ENCODE data around the gene PROSER2.

The PROSER2 gene

GRCh38 chr10:11893749-11894278, 70.7 kb downstream of the PROSER2 start:
- no peak overlapping the region for H3K4me3 ChIP-seq (ENCODE audit: low read depth, low read length)
- TF ChIP-seq CTCF (IDR thresholded peaks at IDR 0.05; ENCODE audit: borderline replicate concordance, insufficient read depth, low read depth, low read length) = no peak

GRCh38 chr10:11894381-11895107, 71.4 kb downstream of the PROSER2 start:
- H3K4me3 ChIP-seq (ENCODE audit: low read depth, low read length) = no peak overlapping the region
- no peak for TF ChIP-seq CTCF (IDR thresholded peaks at IDR 0.05; ENCODE audit: borderline replicate concordance, insufficient read depth, low read depth, low read length)

- TF ChIP-seq CTCF (IDR thresholded peaks at IDR 0.05; ENCODE audit: borderline replicate concordance, insufficient read depth, low read depth, low read length) = no peak
- H3K4me3 ChIP-seq (ENCODE audit: low read depth, low read length) = no peak overlapping the region
These were observed 71.9 kb downstream of the PROSER2 start for GRCh38 chr10:11895108-11895466.

- H3K4me3 ChIP-seq (ENCODE audit: low read depth, low read length) = no peak overlapping the region
- no peak for TF ChIP-seq CTCF (IDR thresholded peaks at IDR 0.05; ENCODE audit: borderline replicate concordance, insufficient read depth, low read depth, low read length)
These were observed 72.4 kb downstream of the PROSER2 start for GRCh38 chr10:11895598-11895997.

GRCh38 chr10:11896549-11897200, 73.5 kb downstream of the PROSER2 start:
- H3K4me3 ChIP-seq (ENCODE audit: low read depth, low read length) = no peak overlapping the region

GRCh38 chr10:11898033-11898371, 74.8 kb downstream of the PROSER2 start:
- H3K4me3 ChIP-seq (ENCODE audit: low read depth, low read length) = no peak overlapping the region
- TF ChIP-seq CTCF (IDR thresholded peaks at IDR 0.05; ENCODE audit: borderline replicate concordance, insufficient read depth, low read depth, low read length) = no peak

More at GRCh38 chr10:11896549-11897200, 73.5 kb downstream of the PROSER2 start:
- TF ChIP-seq CTCF (IDR thresholded peaks at IDR 0.05; ENCODE audit: borderline replicate concordance, insufficient read depth, low read depth, low read length) = no peak
